Superior temporal gyrus (tissue), 1 donor: ENCODE measurements around the gene ZP2.

ENCODE experiments used
- DNase-seq: peaks from one replicate; pipeline ENCODE4 v3.0.0-alpha.2; 2016; ENCODE audit errors: extremely low spot score

The ZP2 gene

DNA sequence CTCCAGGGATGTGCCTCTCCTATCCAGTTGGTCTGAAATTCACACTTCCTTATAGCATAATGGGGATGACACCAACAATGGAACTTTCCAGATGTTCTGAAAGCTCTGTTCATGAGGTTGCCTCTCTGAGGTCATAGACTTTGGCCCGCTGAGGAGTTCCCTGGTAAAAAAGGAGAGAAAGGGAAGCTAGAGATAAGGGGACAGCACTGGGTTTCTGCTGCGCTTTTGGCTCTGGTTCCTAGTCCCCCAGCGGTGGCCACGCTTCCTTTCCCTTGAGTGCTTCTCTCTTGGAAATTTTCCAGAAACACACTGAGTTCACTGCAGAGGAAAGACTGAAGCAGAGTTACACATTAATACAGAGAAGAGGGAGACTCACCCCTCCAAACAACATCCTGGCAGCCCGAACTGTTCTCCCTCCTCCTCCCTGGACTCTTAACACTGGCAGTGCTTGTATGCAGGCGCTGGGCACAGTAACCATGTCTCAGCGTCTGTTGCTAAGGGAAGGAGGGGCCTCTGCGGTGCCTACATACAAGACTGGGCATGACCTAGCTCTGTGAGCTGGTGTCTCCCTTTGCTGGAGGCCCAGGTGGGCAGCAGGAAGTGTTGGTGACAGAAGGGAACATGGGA lies 60.9 kb downstream of the ZP2 start, which contains the start of gene DNAH3:
Gene DNAH3, minus strand, starts transcription at position 472 of the 627 bp plus-strand sequence. CDS start 527 bp downstream, outside the sequence.
- no peak for DNase-seq
